HG03039 (cell line): ENCODE results near the gene RAP1GAP.

Experiments
- ATAC-seq: cut with Tn5 transposase; IDR thresholded peaks from one replicate; pipeline ENCODE4 v1.9.1; 2021; ENCODE audit warnings: mild to moderate bottlenecking, moderate library complexity; ENCODE audit not compliant: unreplicated experiment

Gene RAP1GAP

GRCh38 chr1:21669258-21670058 is at the start of gene RAP1GAP:
Gene RAP1GAP, minus strand, starts transcription at chr1:21669357. Its CDS starts 49,325 bp downstream, at chr1:21620032.
- ATAC-seq: no peak

DNA sequence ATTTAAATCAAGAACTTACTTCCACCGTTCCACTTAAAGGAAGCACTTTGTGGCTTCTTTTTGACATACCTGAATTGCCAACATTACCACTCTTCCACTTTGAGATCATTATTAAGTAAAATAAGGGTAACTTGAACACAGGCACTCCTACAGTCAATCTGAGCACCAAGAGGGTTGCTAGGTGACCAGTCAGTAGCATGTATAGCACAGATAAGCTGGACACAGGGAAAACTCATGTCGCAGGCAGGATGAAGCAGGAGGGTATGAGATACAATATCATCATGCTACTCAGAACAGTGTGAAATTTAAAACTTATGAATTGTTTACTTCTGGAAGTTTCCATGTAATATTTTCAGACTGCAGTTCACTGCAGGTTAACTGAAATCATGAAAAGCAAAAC is 47.0 kb upstream of the RAP1GAP start:
- no peak for ATAC-seq

DNA sequence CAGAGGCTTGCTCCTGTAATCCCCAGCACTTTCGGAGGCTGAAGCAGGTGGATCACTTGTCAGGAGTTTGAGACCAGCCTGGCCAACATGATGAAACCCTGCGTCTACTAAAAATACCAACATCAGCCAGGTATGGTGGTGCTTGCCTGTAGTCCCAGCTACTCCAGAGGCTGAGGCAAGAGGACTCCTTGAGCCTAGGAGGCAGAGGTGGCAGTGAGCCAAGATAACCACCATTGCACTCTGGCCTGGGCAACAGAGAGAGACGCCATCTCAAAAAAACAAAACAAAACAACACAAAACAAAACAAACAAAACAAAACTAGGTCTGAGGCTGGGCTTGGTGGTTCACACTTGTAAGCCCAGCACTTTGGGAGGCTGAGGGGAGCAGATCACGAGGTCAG is 38.7 kb upstream of the RAP1GAP start:
- ATAC-seq: no peak

- ATAC-seq: no peak
These were observed 38.1 kb upstream of the RAP1GAP start for GRCh38 chr1:21707086-21707840.

DNA sequence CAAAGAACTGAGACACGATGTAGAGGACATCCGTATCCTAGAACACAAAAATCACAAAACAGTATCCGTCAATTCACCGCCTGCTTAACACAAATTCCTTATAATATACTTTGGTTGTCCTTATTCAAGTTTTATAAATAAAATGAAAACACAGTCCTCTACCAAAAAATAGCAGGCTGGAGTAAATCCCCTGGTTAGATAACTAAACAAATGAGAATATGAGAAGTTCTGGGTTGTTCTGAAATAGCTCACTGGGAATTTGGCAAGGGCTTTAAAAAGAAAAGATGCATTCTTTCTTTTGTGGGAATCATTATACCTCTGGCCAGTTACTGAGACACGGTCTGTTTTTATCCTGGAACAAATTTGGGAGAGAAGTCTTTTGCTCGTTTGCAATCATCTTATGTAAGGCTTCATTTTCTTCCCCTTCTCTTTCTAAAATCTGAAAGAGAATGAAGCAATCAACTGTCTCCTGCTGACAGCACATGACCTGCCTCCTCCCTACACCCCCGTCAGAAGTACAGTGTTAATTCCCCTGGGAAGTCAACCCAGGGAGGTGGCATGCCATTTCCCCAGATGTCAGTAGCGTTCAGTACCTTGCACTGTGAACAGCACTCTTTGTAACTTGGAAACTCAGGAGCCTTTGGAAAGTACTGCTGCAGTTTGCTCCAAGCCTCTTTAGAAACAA is 37.1 kb upstream of the RAP1GAP start:
- ATAC-seq: no peak

GRCh38 chr1:21705303-21705980 is 36.3 kb upstream of the RAP1GAP start:
- ATAC-seq: no peak

- no peak for ATAC-seq
These were observed 35.0 kb upstream of the RAP1GAP start for GRCh38 chr1:21704145-21704544.

- no peak for ATAC-seq
These were observed 34.3 kb upstream of the RAP1GAP start for GRCh38 chr1:21703318-21703963.

DNA sequence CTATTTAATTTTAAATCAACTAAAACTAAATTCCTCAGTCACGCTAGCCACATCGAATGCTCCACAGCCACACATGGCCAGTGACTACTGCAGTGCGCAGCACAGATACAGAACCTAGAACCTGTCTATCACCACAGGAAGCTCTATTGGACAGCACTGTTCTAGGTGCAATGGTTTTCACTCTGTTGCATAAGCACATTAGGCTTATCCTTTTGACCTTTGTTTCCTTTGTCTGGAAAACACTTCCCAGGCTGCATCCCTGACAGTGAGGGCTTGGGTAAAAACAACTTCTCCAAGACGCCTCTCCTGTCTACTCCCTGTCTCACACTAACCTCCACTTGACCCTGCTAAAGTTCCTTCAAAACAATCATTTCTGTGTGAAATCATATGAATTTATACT is 33.6 kb upstream of the RAP1GAP start:
- no peak for ATAC-seq

- no peak for ATAC-seq
These were observed 32.2 kb upstream of the RAP1GAP start for GRCh38 chr1:21701401-21701800.

- no peak for ATAC-seq
These were observed 30.9 kb upstream of the RAP1GAP start for GRCh38 chr1:21700094-21700493.

DNA sequence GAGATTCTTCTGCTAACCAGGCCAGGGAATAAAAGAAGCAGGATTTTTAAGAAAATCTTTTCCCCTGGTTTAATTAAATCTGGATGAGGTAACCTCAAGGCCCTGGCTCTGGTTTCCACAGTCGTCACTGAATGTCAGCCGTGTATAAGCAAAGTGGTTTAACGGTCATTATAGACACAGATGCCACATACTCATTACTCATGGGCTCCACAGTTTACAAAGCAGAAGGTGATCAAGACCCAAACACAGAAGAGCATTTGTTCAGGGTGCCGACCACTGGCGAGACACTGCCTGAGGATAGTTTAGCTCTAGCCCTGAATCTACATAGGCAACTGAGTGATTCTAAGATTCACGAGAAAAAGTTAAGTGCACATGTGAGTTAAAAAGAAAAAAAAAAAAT is 27.8 kb upstream of the RAP1GAP start:
- ATAC-seq: no peak

GRCh38 chr1:21693732-21694131 is 24.6 kb upstream of the RAP1GAP start:
- no peak for ATAC-seq

DNA sequence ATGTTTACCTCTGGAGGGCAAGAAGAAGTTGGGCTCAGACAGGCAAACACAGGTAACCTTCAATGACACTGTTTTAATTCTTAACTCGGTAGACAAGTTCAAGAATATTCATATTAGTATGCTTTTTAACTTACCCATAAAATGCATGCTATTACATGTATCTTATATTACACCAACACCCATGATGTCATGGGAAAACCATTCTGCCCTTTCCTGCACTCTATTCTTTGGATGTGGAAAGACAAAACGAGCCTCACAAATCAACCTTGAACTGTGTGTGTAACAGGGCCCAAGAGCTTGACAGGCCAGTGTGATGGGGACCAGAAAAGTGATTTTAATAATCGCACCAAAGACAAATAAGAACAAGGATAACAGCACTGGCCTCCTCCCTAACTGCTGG is 22.6 kb upstream of the RAP1GAP start:
- ATAC-seq: no peak

DNA sequence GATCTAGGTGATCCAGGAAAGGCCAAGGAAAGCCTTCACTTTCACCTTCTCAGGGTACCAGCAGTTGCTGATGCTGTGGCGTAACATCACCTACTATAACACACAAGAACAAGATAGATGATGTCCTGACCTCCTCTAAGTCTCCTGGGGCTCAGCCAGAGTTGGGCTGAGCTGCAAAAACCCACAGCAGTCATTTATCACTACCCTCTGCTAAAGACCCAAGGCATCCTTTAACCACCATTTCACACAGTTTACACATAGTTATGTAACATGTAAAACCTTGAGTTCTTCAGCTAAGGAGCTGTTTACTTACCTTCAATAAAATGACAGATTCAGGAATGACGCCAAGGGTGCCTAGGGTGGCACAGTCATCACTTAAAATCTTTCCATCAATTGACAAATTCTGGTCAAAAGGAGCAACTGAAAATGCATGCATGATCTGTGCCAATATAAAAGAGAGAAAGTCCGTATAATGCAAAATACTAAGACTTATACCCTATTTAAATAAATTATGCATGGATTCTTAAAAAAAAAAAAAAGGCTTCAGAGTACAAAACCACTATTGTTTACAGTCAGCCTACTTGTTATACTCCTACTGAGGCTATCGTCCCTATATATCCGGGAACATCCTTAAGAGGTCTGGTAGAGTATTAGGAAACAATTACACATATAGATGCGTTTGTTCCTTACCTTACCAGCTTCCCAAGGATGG is 20.7 kb upstream of the RAP1GAP start:
- no peak for ATAC-seq

- ATAC-seq: no peak
These were observed 17.9 kb upstream of the RAP1GAP start for GRCh38 chr1:21687081-21687529.

GRCh38 chr1:21685946-21686678 is 17.0 kb upstream of the RAP1GAP start:
- ATAC-seq: no peak

DNA sequence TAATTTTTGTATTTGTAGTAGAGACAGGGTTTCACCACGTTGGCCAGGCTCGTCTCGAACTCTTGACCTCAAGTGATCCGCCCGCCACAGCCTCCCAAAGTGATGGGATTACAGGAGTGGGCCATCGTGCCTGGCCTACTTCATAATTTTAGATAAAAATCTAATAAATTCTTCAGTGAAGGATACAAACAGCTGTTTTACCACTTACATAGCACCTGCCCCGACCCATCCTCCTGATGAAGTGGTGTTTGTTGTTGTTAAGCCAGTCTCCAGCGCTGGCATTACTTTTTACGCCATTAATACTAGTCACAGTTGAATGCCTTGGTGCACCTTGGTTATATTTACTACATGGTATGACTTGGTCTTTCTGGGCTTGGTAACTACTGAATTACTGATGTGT is 12.3 kb upstream of the RAP1GAP start:
- ATAC-seq: no peak

GRCh38 chr1:21680918-21681317 is 11.8 kb upstream of the RAP1GAP start:
- no peak for ATAC-seq
